AG04450 (cell line): ENCODE measurements around the gene PRLHR. TPM values are rescaled to one million over a fixed set of nuclear protein-coding genes. Genes with fewer than 3 reads are reported as not detected.

Source experiments
- CTCF ChIA-PET: fragments of 300-600, 350-600 bp; formaldehyde crosslinking; extraction: SDS; loops from one replicate; lab custom pipeline; 2022; ENCODE audit warnings: antibody characterized with exemption, inconsistent platforms; lab: Charles Lee
- POLR2A ChIA-PET: fragments of 350-600 bp; formaldehyde crosslinking; extraction: SDS; loops from one replicate; lab custom pipeline; 2021; ENCODE audit warnings: antibody characterized with exemption, inconsistent platforms; lab: Yijun Ruan, JAX
- DNase-seq: peaks from one replicate; pipeline ENCODE4 v3.0.0-alpha.2; 2011; ENCODE audit warnings: low read depth, low spot score
- H3K27ac ChIP-seq: one replicate; pipeline ENCODE4 v1.5.1; 2012; ENCODE audit warnings: low read depth, low read length, control low read depth
- H3K27me3 ChIP-seq: one replicate; pipeline ENCODE4 v1.6.0; 2012; ENCODE audit warnings: low read length; ENCODE audit not compliant: control insufficient read depth, insufficient read depth
- H3K4me3 ChIP-seq: 2 replicates; pipeline ENCODE4 v1.5.1; 2011; ENCODE audit warnings: mild to moderate bottlenecking, low read depth, low read length, control low read depth
- H3K9me3 ChIP-seq: 2 replicates; pipeline ENCODE4 v1.5.1; 2012; ENCODE audit warnings: low read length; ENCODE audit not compliant: control insufficient read depth, insufficient read depth
- CTCF ChIP-seq: IDR thresholded peaks from 2 replicates; pipeline ENCODE4 v1.5.1; 2011; ENCODE audit warnings: low read depth, low read length, control low read depth, inconsistent platforms
- polyA plus RNA-seq: library from polyadenylated mRNA; depleted of rRNA; stranded (reverse); fragments of >200 nt; gene quantifications from 2 replicates; pipeline ENCODE4 v1.2.3, GENCODE V29; 2011

PRLHR gene
- polyA plus RNA-seq, 1 experiment, result not detected

GRCh38 chr10:118629211-118629610 lies 33.8 kb upstream of the PRLHR start:
- H3K4me3 ChIP-seq, result no peak overlapping the region
- TF ChIP-seq CTCF, result no peak
- no peaks in the 10 kb centered on the region for H3K9me3 ChIP-seq
- DNase-seq, result no peak
- ChIA-PET POLR2A (no interaction called here), CTCF (no interaction called here)
- peaks cover 5% of the 10 kb centered on the region for H3K27me3 ChIP-seq
- H3K27ac ChIP-seq, result no peak overlapping the region

DNA sequence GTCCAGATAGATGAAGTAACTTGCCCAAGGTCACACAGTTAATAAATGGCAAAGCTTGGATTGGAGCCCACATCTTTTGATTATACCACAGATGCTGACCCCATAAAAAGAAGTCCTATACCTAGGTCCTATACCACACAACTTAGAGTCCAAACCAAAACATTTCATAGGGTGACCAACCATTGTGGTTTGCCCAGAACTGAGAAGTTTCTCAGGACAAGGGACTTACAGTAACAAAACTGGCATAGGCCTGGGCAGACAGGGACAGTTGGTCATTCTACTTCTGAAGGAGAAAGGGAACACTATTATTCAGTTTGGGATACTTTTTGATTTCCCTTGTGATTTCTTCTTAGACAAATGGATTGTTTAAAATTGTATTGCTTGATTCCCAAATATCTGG lies 32.9 kb upstream of the PRLHR start:
- TF ChIP-seq CTCF, result no peak
- H3K4me3 ChIP-seq, result no peak overlapping the region
- peaks cover 5% of the 10 kb centered on the region for H3K27me3 ChIP-seq
- ChIA-PET POLR2A (no interaction called here), CTCF (interaction anchor here (1.2 kb wide), 1 partner anchor 7 kb away, joined by 5 read pairs; no protein-coding TSS in a partner anchor)
- no peak overlapping the region for H3K27ac ChIP-seq
- no peaks in the 10 kb centered on the region for H3K9me3 ChIP-seq
- DNase-seq, result no peak

GRCh38 chr10:118626953-118627352 lies 31.5 kb upstream of the PRLHR start:
- POLR2A ChIA-PET, result no interaction called here
- Histone ChIP-seq H3K27me3 (peaks cover 5% of the 10 kb centered on the region), H3K27ac (no peak overlapping the region), H3K4me3 (no peak overlapping the region), H3K9me3 (no peaks in the 10 kb centered on the region)
- no peak for DNase-seq
- 0 out of 2 replicates have a peak, but pooled peaks have one; percentile 4 for TF ChIP-seq CTCF
- CTCF ChIA-PET, result interaction anchor here (0.6 to 1.2 kb wide), 3 partner anchors 8 to 158 kb away, joined by 4 to 5 read pairs (median 5); no protein-coding TSS in a partner anchor

GRCh38 chr10:118625504-118625903 lies 30.1 kb upstream of the PRLHR start:
- ChIA-PET POLR2A (no interaction called here), CTCF (no interaction called here)
- no peaks in the 10 kb centered on the region for H3K9me3 ChIP-seq
- H3K27me3 ChIP-seq, result peaks cover 5% of the 10 kb centered on the region
- no peak for DNase-seq
- no peak overlapping the region for H3K27ac ChIP-seq
- no peak for TF ChIP-seq CTCF
- H3K4me3 ChIP-seq, result no peak overlapping the region

GRCh38 chr10:118624747-118625146 lies 29.3 kb upstream of the PRLHR start:
- TF ChIP-seq CTCF, result no peak
- no peak for DNase-seq
- Histone ChIP-seq H3K4me3 (no peak overlapping the region), H3K9me3 (no peaks in the 10 kb centered on the region), H3K27me3 (peaks cover 2% of the 10 kb centered on the region), H3K27ac (no peak overlapping the region)
- POLR2A ChIA-PET, result no interaction called here
- CTCF ChIA-PET, result no interaction called here
